ENCODE results near the gene TOX2. TPM values are rescaled to one million over a fixed set of nuclear protein-coding genes. Genes with fewer than 3 reads are reported as not detected.

TOX2 gene
- total and polyA plus RNA-seq, 2 of the 4 experiments (the other 2 are of a cell fraction) = 1.3 to 17.5 TPM

- TF ChIP-seq CHD1 (IDR thresholded peaks at IDR 0.05; ENCODE audit: low read depth, low read length) (no peak), MAFK (IDR thresholded peaks at IDR 0.05; ENCODE audit: low read depth, low read length) (no peak), RFX5 (IDR thresholded peaks at IDR 0.05; ENCODE audit: low read depth, low read length) (no peak)
These were observed 35.3 kb downstream of the TOX2 start (continued) for GRCh38 chr20:43949741-43950618.

- H4K8ac ChIP-seq (ENCODE audit: low read depth in 2 of 2, low read length in 2 of 2) = peak overlapping the region; percentile 82 to 86
- H3K4ac ChIP-seq (ENCODE audit: low read depth, low read length) = peak overlapping the region; percentile 98
- BruUV-seq (replicated peaks) = no TSS peak
- peak overlapping the region; percentile 28; the same call in 1 of the 2 replicates for H3K56ac ChIP-seq (ENCODE audit: extremely low read depth, insufficient read depth, low read length)
- H3K79me1 ChIP-seq (ENCODE audit: low read depth in 1 of 2, low read length in 2 of 2) = peaks cover 50 to 92% of the 10 kb centered on the region in 2 experiments
- no peaks in the 10 kb centered on the region; the same call in 1 of the 2 replicates for H4K20me1 ChIP-seq (ENCODE audit: insufficient read depth, low read length)
- H4K91ac ChIP-seq (ENCODE audit: insufficient read depth, low read depth, low read length) = peak overlapping the region; percentile 94
- intact Hi-C loops (cut with micrococcal nuclease) (no loop called here), dilution Hi-C loops (cut with HindIII; ENCODE audit: low sequenced_read_pairs, unreplicated experiment) (no loop called here), in situ Hi-C loops (cut with MboI; ENCODE audit: low sequenced_read_pairs) (no loop called here)
- no peak overlapping the region for H3K4me3 ChIP-seq (ENCODE audit: insufficient read depth, low read depth, low read length)
- no peaks in the 10 kb centered on the region for H3K9me3 ChIP-seq (ENCODE audit: control insufficient read depth, insufficient read depth, low read length)
- H3K27ac ChIP-seq (ENCODE audit: insufficient read depth, low read length) = peak overlapping the region; percentile 78
- no peak overlapping the region for H3K4me2 ChIP-seq (ENCODE audit: low read depth, low read length)
- no peak for ATAC-seq (ENCODE audit: low read depth)
- peak overlapping the region; percentile 42 for H3K18ac ChIP-seq (ENCODE audit: low read depth, low read length)
- no peaks in the 10 kb centered on the region; the same call in 1 of the 2 replicates for H3K36me3 ChIP-seq (ENCODE audit: control insufficient read depth, insufficient read depth, low read length)
- H2AK9ac ChIP-seq (replicated peaks; ENCODE audit: low read depth, low read length, poor library complexity) = peak overlapping the region; percentile 94
- H2AFZ ChIP-seq (replicated peaks; ENCODE audit: low read length, poor library complexity) = peak overlapping the region; percentile 44
- H3K9me1 ChIP-seq (ENCODE audit: insufficient read depth, low read length) = peaks cover 58% of the 10 kb centered on the region
- H3K27me3 ChIP-seq (ENCODE audit: control insufficient read depth, insufficient read depth, low read length) = no peaks in the 10 kb centered on the region
- peak overlapping the region; percentile 96 for H2BK15ac ChIP-seq (ENCODE audit: low read depth, low read length)
- 100% methylated on average over 1 of the region's 8 CpGs; no CpG with 5 or more reads in 1 of the 2 experiments for WGBS, 2 experiments (ENCODE audit: extremely low coverage in 2 of 2, insufficient read length in 1 of 2)
- peak overlapping the region; percentile 99 for H3K23ac ChIP-seq (ENCODE audit: low read depth, low read length)
- ChIA-PET CTCF (interaction anchor here (0.5 to 1.7 kb wide), 2 partner anchors 11 to 23 kb away, joined by 3 to 6 read pairs; no protein-coding TSS in a partner anchor), POLR2A (ENCODE audit: unreplicated experiment) (interaction anchor here (1.1 kb wide), 1 partner anchor 24 kb away, joined by 3 read pairs; no protein-coding TSS in a partner anchor)
- peak overlapping the region; percentile 97 for H2BK20ac ChIP-seq (ENCODE audit: low read depth, low read length)
- peak overlapping the region; percentile 98 for H2BK120ac ChIP-seq (ENCODE audit: low read depth, low read length)
- DNase-seq = peak; percentile 47
- H3K4me1 ChIP-seq (ENCODE audit: control insufficient read depth, insufficient read depth, low read length) = peaks cover 40% of the 10 kb centered on the region
- H3K14ac ChIP-seq (replicated peaks; ENCODE audit: low read depth, low read length) = peak overlapping the region; percentile 98
- peak overlapping the region; percentile 99 for H2AK5ac ChIP-seq (ENCODE audit: low read depth, low read length)
- no peak overlapping the region for H3K9ac ChIP-seq (ENCODE audit: low read depth, low read length)
- peak overlapping the region; percentile 85 for H2BK5ac ChIP-seq (ENCODE audit: low read depth, low read length, poor library complexity, severe bottlenecking)
- TF ChIP-seq RCOR1 (IDR thresholded peaks at IDR 0.05; ENCODE audit: insufficient replicate concordance, low read length) = no peak
- TF ChIP-seq FOS (IDR thresholded peaks at IDR 0.05; ENCODE audit: low read depth, low read length) = 0 out of 2 replicates have a peak, but pooled peaks have one; percentile 17
- peak; percentile 78 for TF ChIP-seq USF2 (IDR thresholded peaks at IDR 0.05; ENCODE audit: low read depth, low read length)
- peak overlapping the region; percentile 60 for H4K5ac ChIP-seq (ENCODE audit: low read depth, low read length)
These were observed 39.4 kb downstream of the TOX2 start for GRCh38 chr20:43953919-43954592.

Measured in IMR-90 (cell line).